GM12892 (cell line): ENCODE data around the gene WWOX.

ENCODE experiments used
- POLR2A ChIP-seq: IDR thresholded peaks from 2 replicates; pipeline ENCODE4 v1.6.1; 2011; ENCODE audit warnings: low read depth, low read length, control low read depth
- POLR2AphosphoS5 ChIP-seq: IDR thresholded peaks from 2 replicates; pipeline ENCODE4 v1.6.1; 2011; ENCODE audit warnings: low read depth, low read length, control low read depth

DNA sequence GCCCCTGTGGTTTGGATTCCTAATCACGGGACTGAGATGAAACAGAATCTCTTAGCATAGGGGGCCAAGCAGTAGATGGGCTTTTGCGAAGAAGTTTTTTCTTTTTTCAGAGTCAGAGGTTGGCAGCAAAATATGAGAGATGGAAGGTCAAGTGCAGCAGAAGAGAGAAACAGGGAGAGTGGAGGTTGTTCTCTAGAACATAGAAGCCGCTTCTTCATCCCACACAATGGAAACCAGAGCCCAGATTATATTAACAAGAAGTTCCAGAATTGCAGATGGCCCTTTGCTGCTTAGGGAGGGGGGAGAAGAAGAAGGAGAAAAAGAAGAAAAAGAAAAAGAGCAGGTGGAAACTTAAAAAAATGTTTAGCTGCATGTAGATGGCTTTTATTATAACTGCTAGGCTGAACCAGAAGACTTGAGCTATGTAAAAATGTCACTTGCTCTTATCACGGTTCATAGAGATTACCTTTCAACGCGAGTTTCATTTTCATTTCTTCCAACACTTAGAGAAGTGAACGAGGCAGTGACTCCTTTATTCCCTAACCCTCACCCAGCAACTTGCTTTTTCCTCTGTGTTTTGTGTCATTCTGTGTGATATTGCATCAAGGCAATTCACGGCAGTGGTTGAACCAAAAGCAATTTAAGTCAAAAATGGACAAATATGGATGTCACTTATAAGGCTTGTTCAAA lies 737.5 kb downstream of the WWOX start:
- TF ChIP-seq POLR2AphosphoS5 (no peak), POLR2A (no peak)
